ENCODE results near the gene PPIL4.
"Not testable (repeated sequence)": the region's sequence is repeated elsewhere in the genome, so short reads cannot be mapped to it uniquely, and the experiment has no call there.

PPIL4 gene

GRCh38 chr6:149463781-149464180 is 82.1 kb downstream of the PPIL4 start:
- H3K27ac ChIP-seq (ENCODE audit: poor library complexity, severe bottlenecking): no peak overlapping the region
- H3K9me3 ChIP-seq (ENCODE audit: severe bottlenecking): no peaks in the 10 kb centered on the region
- H3K4me3 ChIP-seq (ENCODE audit: severe bottlenecking): no peak overlapping the region
- H3K27me3 ChIP-seq (ENCODE audit: insufficient read depth, poor library complexity, severe bottlenecking): no peaks in the 10 kb centered on the region
- no peak for TF ChIP-seq CTCF (IDR thresholded peaks at IDR 0.05; ENCODE audit: poor library complexity, severe bottlenecking)
- no peaks in the 10 kb centered on the region for H3K36me3 ChIP-seq (ENCODE audit: low read depth)
- no peaks in the 10 kb centered on the region for H3K4me1 ChIP-seq (ENCODE audit: insufficient read depth, poor library complexity, severe bottlenecking)
- DNase-seq (ENCODE audit: low spot score) (no peak), ATAC-seq (ENCODE audit: low read depth) (no peak)

- not testable (repeated sequence) for H3K9me3 ChIP-seq (ENCODE audit: severe bottlenecking); H3K4me3 ChIP-seq (ENCODE audit: severe bottlenecking); H3K4me1 ChIP-seq (ENCODE audit: insufficient read depth, poor library complexity, severe bottlenecking); H3K27ac ChIP-seq (ENCODE audit: poor library complexity, severe bottlenecking); H3K27me3 ChIP-seq (ENCODE audit: insufficient read depth, poor library complexity, severe bottlenecking); H3K36me3 ChIP-seq (ENCODE audit: low read depth); ATAC-seq (ENCODE audit: low read depth); DNase-seq (ENCODE audit: low spot score)
Observed at GRCh38 chr6:149462712-149463111, 83.1 kb downstream of the PPIL4 start.

GRCh38 chr6:149461670-149462069 is 84.2 kb downstream of the PPIL4 start:
- TF ChIP-seq CTCF (IDR thresholded peaks at IDR 0.05; ENCODE audit: poor library complexity, severe bottlenecking): no peak
- DNase-seq (ENCODE audit: low spot score) (no peak), ATAC-seq (ENCODE audit: low read depth) (no peak)
- Histone ChIP-seq H3K27ac (ENCODE audit: poor library complexity, severe bottlenecking) (no peak overlapping the region), H3K27me3 (ENCODE audit: insufficient read depth, poor library complexity, severe bottlenecking) (no peaks in the 10 kb centered on the region), H3K4me1 (ENCODE audit: insufficient read depth, poor library complexity, severe bottlenecking) (no peaks in the 10 kb centered on the region), H3K4me3 (ENCODE audit: severe bottlenecking) (no peak overlapping the region), H3K36me3 (ENCODE audit: low read depth) (no peaks in the 10 kb centered on the region), H3K9me3 (ENCODE audit: severe bottlenecking) (no peaks in the 10 kb centered on the region)

GRCh38 chr6:149460249-149460648 is 85.6 kb downstream of the PPIL4 start:
- not testable (repeated sequence) for ATAC-seq (ENCODE audit: low read depth); H3K36me3 ChIP-seq (ENCODE audit: low read depth); DNase-seq (ENCODE audit: low spot score); H3K27me3 ChIP-seq (ENCODE audit: insufficient read depth, poor library complexity, severe bottlenecking); H3K4me1 ChIP-seq (ENCODE audit: insufficient read depth, poor library complexity, severe bottlenecking); H3K27ac ChIP-seq (ENCODE audit: poor library complexity, severe bottlenecking); H3K4me3 ChIP-seq (ENCODE audit: severe bottlenecking); H3K9me3 ChIP-seq (ENCODE audit: severe bottlenecking)

GRCh38 chr6:149459761-149460160 is 86.1 kb downstream of the PPIL4 start:
- ATAC-seq (ENCODE audit: low read depth): peak; percentile 58; the same call in 2 of the 3 replicates
- Histone ChIP-seq H3K4me1 (ENCODE audit: insufficient read depth, poor library complexity, severe bottlenecking) (no peaks in the 10 kb centered on the region), H3K27ac (ENCODE audit: poor library complexity, severe bottlenecking) (no peak overlapping the region), H3K4me3 (ENCODE audit: severe bottlenecking) (no peak overlapping the region), H3K27me3 (ENCODE audit: insufficient read depth, poor library complexity, severe bottlenecking) (no peaks in the 10 kb centered on the region), H3K36me3 (ENCODE audit: low read depth) (no peaks in the 10 kb centered on the region), H3K9me3 (ENCODE audit: severe bottlenecking) (no peaks in the 10 kb centered on the region)
- no peak for TF ChIP-seq CTCF (IDR thresholded peaks at IDR 0.05; ENCODE audit: poor library complexity, severe bottlenecking)
- no peak for DNase-seq (ENCODE audit: low spot score)

GRCh38 chr6:149458806-149459205 is 87.0 kb downstream of the PPIL4 start:
- Histone ChIP-seq H3K27ac (ENCODE audit: poor library complexity, severe bottlenecking) (no peak overlapping the region), H3K4me3 (ENCODE audit: severe bottlenecking) (no peak overlapping the region), H3K4me1 (ENCODE audit: insufficient read depth, poor library complexity, severe bottlenecking) (peaks cover 5% of the 10 kb centered on the region), H3K27me3 (ENCODE audit: insufficient read depth, poor library complexity, severe bottlenecking) (no peaks in the 10 kb centered on the region), H3K9me3 (ENCODE audit: severe bottlenecking) (no peaks in the 10 kb centered on the region), H3K36me3 (ENCODE audit: low read depth) (no peaks in the 10 kb centered on the region)
- TF ChIP-seq CTCF (IDR thresholded peaks at IDR 0.05; ENCODE audit: poor library complexity, severe bottlenecking): no peak
- DNase-seq (ENCODE audit: low spot score) (no peak), ATAC-seq (ENCODE audit: low read depth) (no peak)

All from RWPE2 (cell line).